SH-SY5Y (cell line): ENCODE measurements around the gene LRRC23.

Source experiments
- GATA2 ChIP-seq: IDR thresholded peaks from 2 replicates; pipeline ENCODE4 v1.6.1; 2011; ENCODE audit warnings: mild to moderate bottlenecking, low read depth, low read length
- GATA3 ChIP-seq: IDR thresholded peaks from 2 replicates; pipeline ENCODE4 v1.6.1; 2011; ENCODE audit warnings: low read depth, mild to moderate bottlenecking, low read length, moderate library complexity

DNA sequence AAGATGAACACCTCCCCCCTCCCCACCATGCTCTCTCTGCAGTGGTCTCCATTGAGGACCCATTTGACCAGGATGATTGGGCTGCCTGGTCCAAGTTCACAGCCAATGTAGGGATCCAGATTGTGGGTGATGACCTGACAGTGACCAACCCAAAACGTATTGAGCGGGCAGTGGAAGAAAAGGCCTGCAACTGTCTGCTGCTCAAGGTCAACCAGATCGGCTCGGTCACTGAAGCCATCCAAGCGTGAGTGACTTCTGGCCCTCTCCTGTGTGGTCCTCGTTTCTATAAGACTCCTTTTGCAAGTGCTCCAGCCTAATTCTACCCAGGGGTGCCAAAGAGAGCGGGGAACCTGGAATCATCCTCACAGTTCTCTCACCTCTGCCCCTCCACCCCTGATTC is 16.9 kb downstream of the LRRC23 start:
- TF ChIP-seq GATA2 = no peak
- no peak for TF ChIP-seq GATA3
